VCaP (cell line): ENCODE data around the gene FBXW12.

Source experiments
- H3K27ac ChIP-seq: fragments of 450-650 bp; 2 replicates; pipeline ENCODE4 v1.5.1; 2017
- CTCF ChIP-seq: fragments of 450-650 bp; conservative IDR thresholded peaks from 2 replicates; pipeline ENCODE4 v1.5.1; 2017; ENCODE audit warnings: mild to moderate bottlenecking, moderate library complexity

FBXW12 gene

GRCh38 chr3:48426401-48426909, 54.4 kb downstream of the FBXW12 start:
- no peak for TF ChIP-seq CTCF
- H3K27ac ChIP-seq: peak overlapping the region; percentile 96; the same call in 1 of the 2 replicates

- no peak for TF ChIP-seq CTCF
- peak overlapping the region; percentile 96 for H3K27ac ChIP-seq
These were observed 55.1 kb downstream of the FBXW12 start for GRCh38 chr3:48426944-48427629.

- no peak for TF ChIP-seq CTCF
- H3K27ac ChIP-seq: peak overlapping the region; percentile 96
These were observed 55.6 kb downstream of the FBXW12 start for GRCh38 chr3:48427630-48427962.

GRCh38 chr3:48428088-48428571, 56.1 kb downstream of the FBXW12 start:
- TF ChIP-seq CTCF: no peak
- H3K27ac ChIP-seq: peak overlapping the region; percentile 96

GRCh38 chr3:48428572-48429316, 56.7 kb downstream of the FBXW12 start:
- TF ChIP-seq CTCF: no peak
- peak overlapping the region; percentile 96 for H3K27ac ChIP-seq

GRCh38 chr3:48429317-48429959, 57.4 kb downstream of the FBXW12 start:
- TF ChIP-seq CTCF: no peak
- peak overlapping the region; percentile 96 for H3K27ac ChIP-seq
